GM21367 (cell line): ENCODE data around the gene NDUFAB1.
"Not testable (repeated sequence)": the region's sequence is repeated elsewhere in the genome, so short reads cannot be mapped to it uniquely, and the experiment has no call there.

Source experiments
- ATAC-seq: cut with Tn5 transposase; IDR thresholded peaks from one replicate; pipeline ENCODE4 v1.9.1; 2021; ENCODE audit not compliant: unreplicated experiment

NDUFAB1 gene

GRCh38 chr16:23584186-23585076, 11.7 kb downstream of the NDUFAB1 start:
- ATAC-seq, result no peak

GRCh38 chr16:23583271-23583670, 12.8 kb downstream of the NDUFAB1 start:
- not testable (repeated sequence) for ATAC-seq

- ATAC-seq, result no peak
Measured at GRCh38 chr16:23581764-23582163, 14.4 kb downstream of the NDUFAB1 start.

- no peak for ATAC-seq
Measured at GRCh38 chr16:23580391-23580790, 15.7 kb downstream of the NDUFAB1 start.

GRCh38 chr16:23579371-23579770, 16.7 kb downstream of the NDUFAB1 start:
- no peak for ATAC-seq

- ATAC-seq, result no peak
Measured at GRCh38 chr16:23578101-23578830, 17.9 kb downstream of the NDUFAB1 start.

- ATAC-seq, result no peak
Measured at GRCh38 chr16:23577493-23577892, 18.6 kb downstream of the NDUFAB1 start.

- ATAC-seq, result no peak
Measured at GRCh38 chr16:23575834-23576233, 20.3 kb downstream of the NDUFAB1 start.

- no peak for ATAC-seq
Measured at GRCh38 chr16:23573817-23574216, 22.3 kb downstream of the NDUFAB1 start.

GRCh38 chr16:23572394-23572793, 23.7 kb downstream of the NDUFAB1 start:
- no peak for ATAC-seq

GRCh38 chr16:23571895-23572294, 24.2 kb downstream of the NDUFAB1 start:
- no peak for ATAC-seq

GRCh38 chr16:23570992-23571632, 25.0 kb downstream of the NDUFAB1 start:
- ATAC-seq, result no peak

- no peak for ATAC-seq
Measured at GRCh38 chr16:23567602-23568001, 28.5 kb downstream of the NDUFAB1 start.

- no peak for ATAC-seq
Measured at GRCh38 chr16:23566724-23567123, 29.4 kb downstream of the NDUFAB1 start.

- ATAC-seq, result no peak
Measured at GRCh38 chr16:23564575-23565363, 31.3 kb downstream of the NDUFAB1 start.

- ATAC-seq, result no peak
Measured at GRCh38 chr16:23563186-23563585, 32.9 kb downstream of the NDUFAB1 start.

GRCh38 chr16:23562505-23562904, 33.6 kb downstream of the NDUFAB1 start:
- ATAC-seq, result no peak

GRCh38 chr16:23561586-23561985, 34.5 kb downstream of the NDUFAB1 start:
- ATAC-seq, result no peak

GRCh38 chr16:23557779-23558702, 38.1 kb downstream of the NDUFAB1 start:
- peak; percentile 6 for ATAC-seq
